Lung (tissue), 12 donors: ENCODE measurements around the gene SCML1. TPM values are rescaled to one million over a fixed set of nuclear protein-coding genes. Genes with fewer than 3 reads are reported as not detected.

Experiments used
- ATAC-seq: fragments of 200-7000 bp; cut with Tn5 transposase; one replicate; pipeline ENCODE4 v1.9.1; 2020; ENCODE audit warnings: moderate number of reproducible peaks; ENCODE audit not compliant: insufficient read depth, low FRiP score
- DNase-seq, 3 donors: peaks; one replicate each; pipeline ENCODE4 v3.0.0-alpha.2; 2013 to 2017
- H3K27ac ChIP-seq, 2 donors: one replicate each; pipeline ENCODE4 v1.5.1; 2013; ENCODE audit warnings: mild to moderate bottlenecking in 2 of 2, moderate library complexity in 2 of 2, control low read depth in 1 of 2, inconsistent platforms in 1 of 2, low read depth in 1 of 2, low read length in 1 of 2
- H3K27me3 ChIP-seq, 3 donors: one replicate each; pipeline ENCODE4 v1.5.1; 2013; ENCODE audit warnings: low read length in 2 of 3; ENCODE audit not compliant: control insufficient read depth in 3 of 3, insufficient read depth in 3 of 3
- H3K36me3 ChIP-seq, 4 donors: one replicate each; pipeline ENCODE4 v1.5.1; 2013; ENCODE audit warnings: low read length in 4 of 4, mild to moderate bottlenecking in 1 of 4, moderate library complexity in 1 of 4; ENCODE audit not compliant: control insufficient read depth in 4 of 4, insufficient read depth in 4 of 4
- H3K4me1 ChIP-seq, 5 donors: one replicate each; pipeline ENCODE4 v1.5.1; 2013; ENCODE audit warnings: low read length in 5 of 5, mild to moderate bottlenecking in 2 of 5, moderate library complexity in 1 of 5; ENCODE audit not compliant: control insufficient read depth in 5 of 5, insufficient read depth in 5 of 5
- H3K4me3 ChIP-seq: one replicate; pipeline ENCODE4 v1.5.1; 2013; ENCODE audit warnings: mild to moderate bottlenecking, control low read depth, moderate library complexity
- H3K9ac ChIP-seq, 2 donors: one replicate each; pipeline ENCODE4 v1.5.1; 2013; ENCODE audit warnings: low read length in 2 of 2, control low read depth in 1 of 2; ENCODE audit not compliant: insufficient read depth in 1 of 2
- H3K9me3 ChIP-seq, 4 donors: one replicate each; pipeline ENCODE4 v1.5.1; 2013; ENCODE audit warnings: low read length in 3 of 4, mild to moderate bottlenecking in 1 of 4, moderate library complexity in 1 of 4; ENCODE audit not compliant: control insufficient read depth in 4 of 4, insufficient read depth in 3 of 4
- WGBS, 2 donors: extraction: QIAGEN DNeasy Blood & Tissue Kit; methylation state at CpG; one replicate each; pipeline ENCODE4 v1.1.7; 2013; 5-methylcytosine and 5-hydroxymethylcytosine counted together
- polyA plus RNA-seq, 2 donors: library from polyadenylated mRNA; stranded (reverse); fragments of 200-250 nt; gene quantifications; one replicate each; pipeline ENCODE4 v1.2.1, GENCODE V29; 2013
- total RNA-seq, 2 donors: library from RNA; depleted of rRNA in 1 of 2; stranded (reverse); fragments of >200 nt in 1 of 2; gene quantifications; one replicate each; pipeline ENCODE4 v1.2.1, GENCODE V29; 2014 to 2021
- TF ChIP-seq, protein P1 (sequence below): IDR thresholded peaks from 2 replicates; pipeline ENCODE4 v1.5.1; 2012; ENCODE audit warnings: mild to moderate bottlenecking; ENCODE audit errors: control extremely low read depth, extremely low read depth
- donor health status: control.
- donor health status: control.
- donor health status: Bipolar disorder and iron deficiency.
- donor health status: healthy.
- donor health status: DM: yes; HTN: yes; CAD: no.

The SCML1 gene
- total and polyA plus RNA-seq, 4 donors: 6.5 to 30.8 (median 14.5) TPM

DNA sequence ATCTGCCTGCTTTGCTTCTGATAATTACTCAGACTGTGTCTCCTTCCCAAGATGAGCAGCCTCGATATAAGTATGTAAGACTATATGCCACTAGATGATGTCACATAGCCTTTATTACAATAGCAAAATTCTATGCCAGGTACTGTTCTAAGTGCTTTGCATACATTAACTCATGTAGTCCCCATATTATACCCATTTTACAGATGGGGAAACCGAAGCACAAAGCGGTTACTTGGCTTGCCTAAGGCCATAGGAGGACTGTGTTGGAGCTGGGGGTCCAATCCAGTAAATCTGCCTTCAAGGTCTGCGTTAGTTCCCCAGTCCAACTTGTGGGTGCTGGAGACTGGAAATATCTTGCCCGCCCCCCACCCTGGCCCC, 826 bp upstream of the SCML1 start:
- H3K9me3 ChIP-seq: no peaks in the 10 kb centered on the region
- TF ChIP-seq, protein P1, sequence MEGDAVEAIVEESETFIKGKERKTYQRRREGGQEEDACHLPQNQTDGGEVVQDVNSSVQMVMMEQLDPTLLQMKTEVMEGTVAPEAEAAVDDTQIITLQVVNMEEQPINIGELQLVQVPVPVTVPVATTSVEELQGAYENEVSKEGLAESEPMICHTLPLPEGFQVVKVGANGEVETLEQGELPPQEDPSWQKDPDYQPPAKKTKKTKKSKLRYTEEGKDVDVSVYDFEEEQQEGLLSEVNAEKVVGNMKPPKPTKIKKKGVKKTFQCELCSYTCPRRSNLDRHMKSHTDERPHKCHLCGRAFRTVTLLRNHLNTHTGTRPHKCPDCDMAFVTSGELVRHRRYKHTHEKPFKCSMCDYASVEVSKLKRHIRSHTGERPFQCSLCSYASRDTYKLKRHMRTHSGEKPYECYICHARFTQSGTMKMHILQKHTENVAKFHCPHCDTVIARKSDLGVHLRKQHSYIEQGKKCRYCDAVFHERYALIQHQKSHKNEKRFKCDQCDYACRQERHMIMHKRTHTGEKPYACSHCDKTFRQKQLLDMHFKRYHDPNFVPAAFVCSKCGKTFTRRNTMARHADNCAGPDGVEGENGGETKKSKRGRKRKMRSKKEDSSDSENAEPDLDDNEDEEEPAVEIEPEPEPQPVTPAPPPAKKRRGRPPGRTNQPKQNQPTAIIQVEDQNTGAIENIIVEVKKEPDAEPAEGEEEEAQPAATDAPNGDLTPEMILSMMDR: no peak
- H3K9ac ChIP-seq: peak overlapping the region in 1 of 2 donors; percentile 7
- peak overlapping the region; percentile 64 to 79 for H3K27ac ChIP-seq
- H3K4me1 ChIP-seq: peaks cover 0 to 4% (median 0%) of the 10 kb centered on the region in 5 donors
- peak overlapping the region; percentile 27 for H3K4me3 ChIP-seq
- WGBS, 2 donors: 56 to 61% methylated on average over 5 of the region's 5 CpGs
- no peak for DNase-seq
- H3K36me3 ChIP-seq: no peaks in the 10 kb centered on the region
- peaks cover 3 to 40% (median 5%) of the 10 kb centered on the region in 3 donors for H3K27me3 ChIP-seq
- ATAC-seq: no peak

DNA sequence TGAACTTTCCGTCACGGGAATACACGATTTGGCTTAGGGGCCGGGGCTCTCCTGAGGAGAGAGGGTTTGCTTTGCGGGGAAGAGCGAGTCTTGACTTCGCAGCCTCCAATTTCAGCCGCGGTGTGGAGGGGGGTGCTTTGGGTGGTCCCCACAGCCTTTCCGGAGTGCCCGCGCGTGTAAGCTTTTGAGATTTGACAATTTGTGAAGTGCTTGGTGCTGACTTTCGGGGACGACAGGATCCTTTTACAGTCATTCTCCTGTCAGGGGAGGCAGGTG, 355 bp downstream of the SCML1 start:
- H3K9ac ChIP-seq: peak overlapping the region; percentile 85 to 87
- peak overlapping the region; percentile 93 to 94 for H3K27ac ChIP-seq
- ATAC-seq: no peak
- no peaks in the 10 kb centered on the region for H3K36me3 ChIP-seq
- peaks cover 0 to 4% (median 0%) of the 10 kb centered on the region in 5 donors for H3K4me1 ChIP-seq
- H3K9me3 ChIP-seq: no peaks in the 10 kb centered on the region
- 2 to 41% methylated on average over 15 of the region's 15 CpGs for WGBS, 2 donors
- TF ChIP-seq, protein P1: no peak
- peaks cover 3 to 43% (median 13%) of the 10 kb centered on the region in 3 donors for H3K27me3 ChIP-seq
- H3K4me3 ChIP-seq: peak overlapping the region; percentile 53
- DNase-seq: no peak

DNA sequence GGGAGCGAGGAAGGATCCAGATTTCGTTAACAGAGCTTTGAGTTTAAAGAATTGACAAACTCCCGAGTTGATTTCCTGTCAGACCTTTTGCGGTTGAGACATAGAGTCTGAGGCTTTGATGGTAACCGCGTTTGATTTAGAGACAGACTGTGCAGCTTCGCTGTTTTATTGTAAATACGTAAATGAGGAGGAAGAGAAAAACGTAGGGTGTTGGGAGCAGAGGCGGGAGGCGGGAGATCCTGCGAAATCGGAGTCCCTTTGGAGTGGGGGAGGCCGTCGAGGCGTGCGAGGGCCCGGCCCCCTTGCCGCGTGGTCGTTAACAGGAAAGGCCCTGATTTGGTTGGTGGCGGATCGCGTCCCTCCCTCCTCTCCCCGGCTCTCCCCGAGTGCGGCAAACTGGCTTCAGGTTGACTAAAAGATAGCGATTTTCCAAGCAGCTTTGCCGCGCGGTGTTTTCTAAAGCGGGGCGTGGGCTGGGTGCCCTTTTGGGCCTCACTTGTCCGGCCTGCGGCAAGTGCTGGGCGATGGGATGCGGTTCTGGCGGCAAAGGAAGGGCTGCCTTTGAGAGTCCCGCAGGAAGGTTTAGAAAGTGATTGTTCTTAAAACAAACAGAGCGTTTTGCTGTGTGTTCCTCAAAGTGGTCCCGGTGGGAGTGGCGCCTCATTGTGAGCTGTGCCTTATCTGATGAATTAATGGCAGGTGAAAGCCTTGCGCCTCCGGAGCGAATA, 857 bp downstream of the SCML1 start:
- peaks cover 3 to 45% (median 15%) of the 10 kb centered on the region in 3 donors for H3K27me3 ChIP-seq
- DNase-seq: peak; percentile 41 to 65 (median 45)
- TF ChIP-seq, protein P1: no peak
- H3K9me3 ChIP-seq: no peaks in the 10 kb centered on the region
- peak overlapping the region; percentile 93 to 94 for H3K27ac ChIP-seq
- no peaks in the 10 kb centered on the region for H3K36me3 ChIP-seq
- peak; percentile 50 for ATAC-seq
- 0 to 33% methylated on average over 38 to 45 of the region's 45 CpGs for WGBS, 2 donors
- H3K4me1 ChIP-seq: peaks cover 0 to 4% (median 0%) of the 10 kb centered on the region in 5 donors
- peak overlapping the region; percentile 53 for H3K4me3 ChIP-seq
- H3K9ac ChIP-seq: peak overlapping the region; percentile 85 to 87
